AML-193 (cell line): ENCODE measurements around the gene PMEPA1.

Source experiments
- DNase-seq, 2 experiments: peaks; one replicate each; lab custom pipeline; 2025; lab: John Stamatoyannopoulos, UW

PMEPA1 gene

GRCh38 chr20:57605878-57606277, 103.9 kb downstream of the PMEPA1 start:
- no peak for DNase-seq

DNA sequence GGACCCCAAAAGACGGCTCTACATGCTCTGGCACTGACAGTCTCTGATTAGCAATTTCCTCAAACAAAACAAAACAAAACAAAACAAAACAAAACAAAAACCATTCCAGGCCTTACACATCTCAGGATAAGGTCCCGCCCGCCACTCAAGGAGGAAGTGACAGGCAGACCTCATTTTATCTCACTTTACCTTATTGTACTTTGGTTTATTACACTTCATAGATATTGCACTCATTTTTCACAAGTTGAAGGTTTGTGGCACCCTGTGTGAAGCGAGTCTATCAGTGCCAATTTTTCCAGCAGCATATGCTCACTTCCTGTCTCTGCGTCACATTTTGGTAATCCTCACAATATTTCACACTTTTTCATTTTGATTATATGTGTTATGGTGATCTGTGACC, 104.8 kb downstream of the PMEPA1 start:
- no peak for DNase-seq

- no peak for DNase-seq
These were observed 106.7 kb downstream of the PMEPA1 start for GRCh38 chr20:57603120-57603519.

DNA sequence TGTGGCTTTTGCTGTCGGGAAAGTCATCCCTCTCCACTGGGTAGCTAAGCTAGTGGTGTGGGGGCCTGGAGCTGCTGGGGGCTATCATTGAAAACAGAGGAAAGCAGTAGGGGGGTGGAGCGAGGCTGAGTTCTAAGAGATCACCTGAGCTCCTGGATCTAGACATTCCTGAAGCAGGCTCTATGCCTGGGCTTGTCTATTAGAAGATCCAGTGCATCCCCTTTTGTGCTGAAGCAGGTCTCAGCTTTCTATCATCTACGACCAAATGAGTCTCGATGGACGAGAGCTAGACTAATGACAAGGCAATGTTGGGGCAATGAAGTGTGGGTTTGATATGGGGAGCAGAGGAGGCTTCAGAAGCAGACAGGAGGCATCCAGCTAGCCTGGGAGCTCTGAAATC, 108.1 kb downstream of the PMEPA1 start:
- no peak for DNase-seq

DNA sequence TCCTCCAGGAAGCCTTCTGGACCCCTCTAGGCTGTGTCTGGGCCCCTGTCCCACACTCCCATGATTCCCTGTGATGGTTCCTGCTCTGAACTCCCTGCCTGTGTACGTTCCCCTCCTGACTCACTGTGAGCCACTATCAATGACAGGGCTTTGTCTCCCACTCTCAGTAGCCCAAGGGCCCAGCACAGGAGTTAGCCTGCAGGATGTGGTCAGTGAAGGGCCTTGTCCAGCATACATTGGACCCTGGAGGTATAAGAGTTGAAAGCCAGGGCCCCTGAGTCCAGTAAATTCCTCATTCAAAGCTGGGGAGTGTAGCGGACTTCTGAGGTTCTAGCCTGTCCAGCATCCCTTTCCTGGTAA, 108.6 kb downstream of the PMEPA1 start:
- no peak for DNase-seq

- no peak for DNase-seq
These were observed 109.2 kb downstream of the PMEPA1 start for GRCh38 chr20:57600320-57601210.

DNA sequence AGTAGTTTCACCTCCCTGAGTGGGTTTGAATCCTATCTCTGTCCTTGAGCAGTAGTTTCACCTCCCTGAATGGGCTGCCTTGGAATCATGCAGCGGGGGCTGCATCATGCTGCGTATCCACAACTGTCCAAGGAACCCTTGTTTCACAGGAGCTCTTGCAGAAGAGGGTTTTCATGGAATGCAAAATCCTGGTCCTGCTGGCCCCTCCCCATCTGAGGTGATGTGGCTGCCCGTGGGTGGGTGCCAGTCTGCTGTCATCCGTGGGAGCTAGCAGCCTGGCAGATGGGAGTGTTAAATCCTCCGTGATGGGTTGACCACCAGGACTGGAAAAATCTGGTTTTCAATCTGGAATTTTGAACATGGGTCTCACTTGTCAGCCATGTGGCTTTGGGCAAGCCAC, 111.3 kb downstream of the PMEPA1 start:
- DNase-seq, result no peak
